Measurements from ENCODE around the gene UBASH3B.

UBASH3B gene

GRCh38 chr11:122649116-122649515 is 6.4 kb upstream of the UBASH3B start:
- DNase-seq: no peak

GRCh38 chr11:122650619-122651018 is 4.9 kb upstream of the UBASH3B start:
- DNase-seq: no peak

GRCh38 chr11:122652495-122652894 is 3.0 kb upstream of the UBASH3B start:
- no peak for DNase-seq

- DNase-seq: no peak
These were observed 1.5 kb upstream of the UBASH3B start for GRCh38 chr11:122653916-122654585.

GRCh38 chr11:122656073-122656630 is 630 bp downstream of the UBASH3B start:
- peak; percentile 46 for DNase-seq

GRCh38 chr11:122656631-122657101 is 1.1 kb downstream of the UBASH3B start:
- peak; percentile 22 for DNase-seq

GRCh38 chr11:122659676-122660554 is 4.4 kb downstream of the UBASH3B start:
- DNase-seq: no peak

GRCh38 chr11:122661182-122661945 is 5.8 kb downstream of the UBASH3B start:
- DNase-seq: no peak

- DNase-seq: no peak
These were observed 7.7 kb downstream of the UBASH3B start for GRCh38 chr11:122663056-122663740.

GRCh38 chr11:122663764-122664163 is 8.2 kb downstream of the UBASH3B start:
- DNase-seq: no peak

- DNase-seq: no peak
These were observed 8.7 kb downstream of the UBASH3B start for GRCh38 chr11:122664188-122664587.

GRCh38 chr11:122665861-122666260 is 10.3 kb downstream of the UBASH3B start:
- DNase-seq: no peak

GRCh38 chr11:122666743-122667142 is 11.2 kb downstream of the UBASH3B start:
- DNase-seq: no peak

- DNase-seq: peak; percentile 54
These were observed 13.1 kb downstream of the UBASH3B start for GRCh38 chr11:122668562-122669090.

GRCh38 chr11:122670131-122670530 is 14.6 kb downstream of the UBASH3B start:
- DNase-seq: no peak

- DNase-seq: no peak
These were observed 15.9 kb downstream of the UBASH3B start for GRCh38 chr11:122671400-122671891.

GRCh38 chr11:122672892-122673291 is 17.4 kb downstream of the UBASH3B start:
- no peak for DNase-seq

- DNase-seq: no peak
These were observed 18.2 kb downstream of the UBASH3B start for GRCh38 chr11:122673701-122674100.

- no peak for DNase-seq
These were observed 21.1 kb downstream of the UBASH3B start for GRCh38 chr11:122676638-122677037.

- DNase-seq: no peak
These were observed 21.7 kb downstream of the UBASH3B start for GRCh38 chr11:122677256-122677655.

GRCh38 chr11:122678406-122678805 is 22.9 kb downstream of the UBASH3B start:
- no peak for DNase-seq

- no peak for DNase-seq
These were observed 23.9 kb downstream of the UBASH3B start for GRCh38 chr11:122679466-122679865.
